Epithelial cell of esophagus (primary cell): Measurements from ENCODE around the gene NFKBIB.

ENCODE experiments used
- DNase-seq: peaks from one replicate; pipeline ENCODE4 v3.0.0; 2010; ENCODE audit warnings: low read depth
- H3K4me3 ChIP-seq: 2 replicates; pipeline ENCODE4 v1.5.1; 2011; ENCODE audit warnings: mild to moderate bottlenecking, low read length, control low read depth
- CTCF ChIP-seq: IDR thresholded peaks from 2 replicates; pipeline ENCODE4 v1.5.1; 2011; ENCODE audit warnings: low read depth, mild to moderate bottlenecking, low read length, control low read depth, inconsistent platforms; ENCODE audit not compliant: insufficient read depth; ENCODE audit errors: missing control alignments

The NFKBIB gene

GRCh38 chr19:38953677-38954076, 53.9 kb downstream of the NFKBIB start:
- DNase-seq = no peak
- TF ChIP-seq CTCF = no peak
- H3K4me3 ChIP-seq = no peak overlapping the region

- TF ChIP-seq CTCF = no peak
- DNase-seq = no peak
These were observed 56.5 kb downstream of the NFKBIB start for GRCh38 chr19:38956264-38956663.

GRCh38 chr19:38958301-38958700, 58.5 kb downstream of the NFKBIB start:
- DNase-seq = no peak
- H3K4me3 ChIP-seq = no peak overlapping the region
- TF ChIP-seq CTCF = no peak

More at GRCh38 chr19:38956264-38956663, 56.5 kb downstream of the NFKBIB start:
- no peak overlapping the region for H3K4me3 ChIP-seq
